Astrocyte of the spinal cord (primary cell): ENCODE results near the gene MVB12B.
A peak's percentile ranks its signal among the peaks of the same experiment; 100 is the strongest.
"Not testable (repeated sequence)": the region's sequence is repeated elsewhere in the genome, so short reads cannot be mapped to it uniquely, and the experiment has no call there.

ENCODE experiments used
- DNase-seq: peaks from one replicate; pipeline ENCODE4 v3.0.0; 2011; ENCODE audit warnings: low read depth, low spot score
- H3K4me3 ChIP-seq: 2 replicates; pipeline ENCODE4 v1.5.1; 2011; ENCODE audit warnings: low read depth, mild to moderate bottlenecking, low read length, moderate library complexity
- CTCF ChIP-seq: IDR thresholded peaks from 2 replicates; pipeline ENCODE4 v1.5.1; 2012; ENCODE audit warnings: low read depth, mild to moderate bottlenecking, low read length, inconsistent platforms
- in situ Hi-C: cut with HindIII; loops from 2 replicates; pipeline ENCODE4 v1.10.0; 2017; ENCODE audit warnings: low sequenced_read_pairs

The MVB12B gene

GRCh38 chr9:126548312-126548711 is 221.7 kb downstream of the MVB12B start:
- no peak for DNase-seq
- in situ Hi-C loops: no loop called here
- TF ChIP-seq CTCF: no peak
- no peak overlapping the region for H3K4me3 ChIP-seq

- in situ Hi-C loops: no loop called here
Measured at GRCh38 chr9:126549246-126550006, 222.8 kb downstream of the MVB12B start.

GRCh38 chr9:126550891-126551351 is 224.3 kb downstream of the MVB12B start:
- TF ChIP-seq CTCF: no peak
- no peak overlapping the region for H3K4me3 ChIP-seq
- DNase-seq: no peak
- in situ Hi-C loops: no loop called here

More at GRCh38 chr9:126549246-126550006, 222.8 kb downstream of the MVB12B start:
- H3K4me3 ChIP-seq: no peak overlapping the region
- TF ChIP-seq CTCF: no peak
- no peak for DNase-seq

- TF ChIP-seq CTCF: no peak
- in situ Hi-C loops: no loop called here
- no peak for DNase-seq
Measured at GRCh38 chr9:126551812-126552211, 225.2 kb downstream of the MVB12B start.

GRCh38 chr9:126554292-126554691 is 227.7 kb downstream of the MVB12B start:
- in situ Hi-C loops: no loop called here
- TF ChIP-seq CTCF: no peak
- no peak overlapping the region for H3K4me3 ChIP-seq
- no peak for DNase-seq

More at GRCh38 chr9:126551812-126552211, 225.2 kb downstream of the MVB12B start:
- H3K4me3 ChIP-seq: no peak overlapping the region

GRCh38 chr9:126555421-126555820 is 228.8 kb downstream of the MVB12B start:
- peak; percentile 21 for TF ChIP-seq CTCF
- H3K4me3 ChIP-seq, in situ Hi-C loops, DNase-seq: not testable (repeated sequence)
